Dermis microvascular lymphatic vessel endothelial cell (primary cell): ENCODE measurements around the gene IGF2BP2. TPM values are rescaled to one million over a fixed set of nuclear protein-coding genes. Genes with fewer than 3 reads are reported as not detected.
"Not testable (repeated sequence)": the region's sequence is repeated elsewhere in the genome, so short reads cannot be mapped to it uniquely, and the experiment has no call there.

Experiments
- DNase-seq, 2 donors: peaks; one replicate each; pipeline versions ENCODE4 v3.0.0 to v3.0.0-alpha.2; 2010; ENCODE audit warnings: low read depth in 2 of 2
- total RNA-seq: library from RNA; depleted of rRNA; stranded (reverse); fragments of >200 nt; gene quantifications from 2 replicates; pipeline ENCODE4 v1.2.1, GENCODE V29; 2014

Gene IGF2BP2
- 26.8 and 33.6 TPM in 2 replicates for total RNA-seq

DNA sequence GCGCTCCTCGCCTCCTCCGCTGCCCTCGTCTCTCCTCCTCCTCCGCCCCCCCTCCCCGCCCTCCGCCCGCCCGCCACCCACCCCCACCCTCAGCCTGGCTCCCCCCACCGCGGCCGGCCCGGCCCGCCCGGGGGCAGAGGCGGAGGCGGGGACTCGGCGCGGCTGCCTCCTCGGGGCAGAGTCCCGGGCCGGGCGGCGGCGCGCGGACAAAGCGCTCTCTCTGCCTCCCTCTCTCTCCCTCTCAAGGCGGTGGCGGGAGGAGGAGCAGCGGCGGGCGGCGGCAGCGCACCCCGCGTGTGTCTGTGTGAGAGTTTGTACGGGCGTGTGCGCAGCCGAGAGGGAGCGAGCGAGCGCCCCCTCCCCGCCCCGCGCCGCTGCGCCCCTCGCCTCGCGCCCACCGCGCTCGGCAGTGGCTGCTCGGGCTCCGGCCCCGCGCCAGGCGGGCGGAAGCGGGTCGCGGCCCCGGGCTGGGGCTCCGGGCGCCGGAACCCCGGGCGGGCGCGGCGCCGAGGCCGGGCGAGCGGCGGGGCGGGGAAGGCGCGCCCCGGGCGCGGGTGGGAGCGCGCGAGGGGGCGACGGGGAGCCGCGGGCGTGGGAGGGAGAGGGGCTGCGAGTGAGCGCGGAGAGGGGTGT lies at the start of gene IGF2BP2:
TSS of gene IGF2BP2 (minus strand) at position 37 of the 633 bp plus-strand sequence. CDS start 82 bp downstream, outside the sequence.
- peak in 1 of 2 donors; percentile 86 for DNase-seq

DNA sequence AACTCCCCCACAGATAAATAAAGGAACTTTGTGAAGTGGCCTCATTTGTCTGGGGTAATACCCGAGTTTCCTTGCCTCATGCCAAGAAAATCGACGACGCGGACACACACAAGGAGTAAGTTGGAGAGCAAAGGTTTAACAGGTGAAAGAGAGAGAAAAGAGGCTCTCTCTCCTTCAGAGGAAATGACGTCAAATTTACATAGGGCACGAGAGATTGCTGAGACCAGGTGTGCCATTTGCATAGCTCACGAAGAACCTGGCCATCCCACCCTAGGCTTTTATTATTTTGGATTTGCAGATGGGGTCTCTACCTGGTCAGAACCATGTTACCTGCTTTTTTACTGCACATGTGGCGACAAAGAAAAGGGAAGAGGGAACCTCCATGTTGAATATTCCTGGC lies 49.3 kb upstream of the IGF2BP2 start:
- DNase-seq: no peak

DNA sequence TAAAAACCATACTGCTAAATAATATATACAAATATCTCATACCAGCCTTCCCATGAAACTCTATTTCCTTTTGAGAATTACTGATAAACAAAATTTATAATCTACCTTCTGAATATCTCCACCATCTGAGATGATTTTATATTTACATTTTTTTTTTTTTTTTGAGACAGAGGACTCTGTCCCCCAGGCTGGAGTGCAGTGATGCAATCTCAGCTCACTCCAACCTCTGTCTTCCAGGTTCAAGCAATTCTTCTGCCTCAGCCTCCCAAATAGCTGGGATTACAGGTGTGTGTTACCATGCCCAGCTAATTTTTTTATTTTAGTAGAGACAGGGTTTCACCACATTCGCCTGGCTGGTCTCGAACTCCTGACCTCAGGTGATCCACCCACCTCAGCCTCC lies 42.8 kb upstream of the IGF2BP2 start:
- no peak for DNase-seq

DNA sequence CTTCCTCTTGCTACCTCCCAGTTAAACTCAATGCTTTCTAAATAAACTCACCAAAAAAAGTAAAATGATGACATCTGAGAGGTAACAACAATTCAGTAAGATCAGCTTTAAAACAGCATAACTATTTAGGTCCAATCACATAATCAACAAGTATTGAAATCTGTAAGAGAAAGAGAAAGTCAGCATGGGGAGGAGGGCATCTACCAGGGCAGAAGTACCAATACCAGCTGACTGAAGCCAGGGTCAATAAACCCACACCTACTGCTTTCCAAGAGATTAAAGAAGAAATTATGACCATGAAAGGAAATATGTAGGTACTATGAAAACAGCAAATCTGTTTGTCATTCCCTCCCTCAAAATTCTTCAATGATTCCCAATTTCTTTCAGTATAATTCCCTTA lies 42.2 kb upstream of the IGF2BP2 start:
- DNase-seq: no peak

DNA sequence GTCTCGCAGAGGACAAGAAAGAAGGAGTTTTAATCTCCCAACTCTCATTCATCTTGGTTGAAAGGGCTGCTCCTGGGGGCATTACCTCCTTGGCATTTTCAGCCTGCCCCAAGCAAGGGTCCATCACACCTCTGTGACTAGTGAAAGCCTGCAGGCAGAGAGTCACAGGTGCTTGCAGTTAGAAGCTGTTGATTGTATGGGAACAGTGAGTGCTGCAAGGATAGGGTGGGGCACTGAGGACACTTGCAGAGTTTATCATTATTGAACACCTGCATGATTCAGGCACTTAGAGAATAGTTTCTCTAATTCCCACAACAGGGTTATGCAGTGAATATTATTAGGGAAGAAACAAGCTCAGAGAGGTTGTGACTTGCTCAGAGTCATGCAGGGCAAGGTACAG lies 41.7 kb upstream of the IGF2BP2 start:
- no peak for DNase-seq

DNA sequence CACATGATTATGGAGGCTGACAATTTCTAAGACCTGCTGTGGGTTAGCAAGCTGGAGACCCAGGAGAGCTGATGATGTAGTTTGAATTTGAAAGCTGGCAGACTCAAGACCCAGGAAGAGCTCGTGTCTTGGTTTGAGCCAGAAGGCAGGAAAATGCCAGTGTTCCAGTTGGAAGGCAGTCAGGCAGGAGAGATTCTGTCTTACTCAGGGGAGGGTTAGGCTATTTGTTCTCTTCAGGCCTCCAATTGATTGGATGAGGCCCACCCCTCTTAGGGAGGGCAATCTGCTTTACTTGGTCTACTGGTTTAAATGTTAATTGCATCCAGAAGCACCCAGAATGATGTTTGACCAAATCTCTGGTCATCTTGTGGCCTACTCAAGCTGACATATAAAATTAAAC lies 40.4 kb upstream of the IGF2BP2 start:
- DNase-seq: no peak

DNA sequence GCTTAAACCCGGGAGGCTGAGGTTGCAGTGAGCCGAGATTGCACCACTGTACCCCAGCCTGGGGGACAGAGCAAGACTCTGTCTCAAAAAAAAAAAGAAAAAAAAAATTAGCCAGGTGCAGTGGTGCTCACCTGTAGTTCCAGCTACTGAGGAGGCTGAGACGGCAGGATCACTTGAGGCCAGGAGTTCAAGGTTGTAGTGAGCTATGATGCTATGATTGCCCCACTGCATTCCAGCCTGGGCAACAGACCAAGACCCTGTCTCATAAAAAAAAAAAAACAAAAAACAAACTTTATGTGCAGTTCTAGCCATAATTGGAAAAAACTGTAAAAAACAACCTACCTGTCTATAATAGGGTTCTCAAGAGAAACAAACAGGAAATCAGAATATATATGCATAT lies 39.9 kb upstream of the IGF2BP2 start:
- DNase-seq: no peak

DNA sequence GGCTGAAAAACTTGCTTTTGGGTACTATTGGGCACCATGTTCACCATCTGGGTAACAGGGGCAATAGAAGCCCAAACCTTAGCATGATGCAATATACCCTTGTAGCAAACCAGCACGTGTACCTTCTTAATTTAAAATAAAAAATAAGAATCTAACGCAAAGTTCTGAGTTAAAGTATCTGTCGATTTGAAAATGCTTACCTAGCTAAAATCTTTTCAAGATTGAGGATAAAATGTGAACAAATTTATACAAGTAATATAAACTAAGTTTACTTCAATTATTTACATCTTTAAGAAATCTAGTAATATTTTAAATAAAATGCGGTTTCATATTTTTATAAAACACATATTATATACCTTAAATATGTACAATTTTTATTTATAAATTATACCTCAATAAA lies 38.1 kb upstream of the IGF2BP2 start:
- DNase-seq: no peak

DNA sequence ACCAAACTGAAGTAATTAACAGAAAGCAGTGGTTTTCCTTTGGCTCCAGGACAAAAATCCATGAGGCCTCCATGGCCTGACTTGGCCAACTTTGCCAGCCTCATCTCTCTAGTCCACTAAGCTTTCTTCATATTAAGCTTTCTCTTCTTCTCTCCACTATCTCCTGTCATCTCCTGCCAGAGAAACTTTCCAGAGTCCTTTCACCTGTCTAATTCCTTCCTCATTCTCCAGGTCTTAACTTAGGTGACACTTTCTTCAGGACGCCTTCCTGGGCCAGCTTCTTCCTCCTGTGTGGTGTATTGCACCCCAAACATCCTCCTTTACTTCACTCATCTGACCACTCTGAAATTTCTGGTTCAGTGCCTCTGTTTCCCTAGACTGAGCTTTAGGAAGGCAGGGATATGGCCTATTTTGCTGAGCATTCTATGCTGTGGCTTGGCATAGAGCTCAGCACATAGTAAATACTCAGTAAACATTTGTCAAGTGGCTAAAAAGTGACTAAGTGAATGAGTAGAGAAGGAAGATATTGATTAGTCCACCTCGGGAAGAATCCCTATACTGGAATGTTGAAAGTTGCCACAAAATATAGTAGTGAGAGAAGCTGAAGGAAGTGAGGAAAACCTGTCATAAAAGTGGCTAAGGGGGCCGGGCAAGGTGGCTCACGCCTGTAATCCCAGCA lies 34.6 kb upstream of the IGF2BP2 start:
- DNase-seq: no peak

DNA sequence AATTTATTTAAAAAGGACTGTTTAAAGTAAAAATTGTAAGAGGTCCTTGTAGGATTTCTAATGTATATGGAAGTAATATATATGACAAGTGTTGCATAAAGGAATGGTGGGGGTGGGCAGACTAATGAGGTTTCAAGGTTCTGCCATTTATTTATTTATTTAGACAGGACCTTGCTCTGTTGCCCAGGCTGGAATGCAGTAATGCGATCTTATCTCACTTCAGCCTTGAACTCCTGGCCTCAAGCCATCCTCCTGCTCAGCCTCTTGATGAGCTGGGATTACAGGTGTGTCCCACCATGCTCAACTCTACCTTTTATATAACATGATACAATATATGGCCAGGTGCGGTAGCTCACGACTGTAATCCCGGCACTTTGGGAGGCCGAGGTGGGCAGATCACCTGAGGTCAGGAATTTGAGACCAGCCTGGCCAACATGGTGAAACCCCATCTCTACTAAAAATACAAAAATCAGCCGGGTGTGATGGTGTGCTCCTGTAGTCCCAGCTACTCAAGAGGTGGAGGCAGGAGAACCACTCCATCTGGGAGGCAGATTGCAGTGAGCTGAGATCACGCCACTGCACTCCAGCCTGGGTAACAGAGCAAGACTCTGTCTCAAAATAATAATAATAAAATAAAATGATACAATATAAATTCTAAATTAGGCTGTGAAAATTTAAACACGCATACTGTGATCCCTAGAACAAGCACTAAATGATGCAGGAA lies 33.8 kb upstream of the IGF2BP2 start:
- DNase-seq: no peak

DNA sequence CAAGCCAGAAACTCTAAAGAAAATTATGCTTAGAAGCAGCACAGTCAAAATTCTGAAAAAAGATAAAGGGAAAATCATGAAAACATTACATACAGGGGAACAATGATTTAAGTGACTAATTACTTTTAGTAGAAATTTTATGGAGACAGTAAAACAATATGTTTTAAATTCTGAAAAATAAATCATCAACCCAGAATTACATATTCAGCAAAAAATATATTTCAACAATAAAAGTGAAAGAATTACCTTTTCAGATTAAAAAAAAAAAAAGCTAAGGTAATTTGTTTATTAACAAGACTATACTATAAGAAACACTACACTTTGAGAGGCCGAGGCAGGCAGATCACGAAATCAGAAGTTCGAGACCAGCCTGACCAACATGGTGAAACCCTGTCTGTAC lies 32.4 kb upstream of the IGF2BP2 start:
- DNase-seq: no peak

DNA sequence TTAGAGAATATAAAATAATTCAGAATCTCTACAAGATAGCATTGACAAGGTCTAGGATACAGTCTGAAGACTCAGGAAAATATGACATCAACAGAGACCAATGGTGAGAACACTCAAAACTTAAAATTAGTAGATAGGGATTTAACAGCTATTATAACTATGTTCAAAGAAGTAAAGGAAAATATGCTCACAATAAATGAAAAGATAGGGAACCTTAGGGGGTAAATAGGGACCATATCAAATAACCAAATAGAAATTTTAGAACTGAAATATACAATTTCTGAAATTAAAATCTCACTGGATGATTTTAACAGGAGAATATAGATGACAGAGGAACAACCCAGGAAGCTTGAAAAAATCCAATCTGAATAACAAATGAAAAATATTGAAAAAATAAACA lies 31.8 kb upstream of the IGF2BP2 start:
- no peak for DNase-seq

DNA sequence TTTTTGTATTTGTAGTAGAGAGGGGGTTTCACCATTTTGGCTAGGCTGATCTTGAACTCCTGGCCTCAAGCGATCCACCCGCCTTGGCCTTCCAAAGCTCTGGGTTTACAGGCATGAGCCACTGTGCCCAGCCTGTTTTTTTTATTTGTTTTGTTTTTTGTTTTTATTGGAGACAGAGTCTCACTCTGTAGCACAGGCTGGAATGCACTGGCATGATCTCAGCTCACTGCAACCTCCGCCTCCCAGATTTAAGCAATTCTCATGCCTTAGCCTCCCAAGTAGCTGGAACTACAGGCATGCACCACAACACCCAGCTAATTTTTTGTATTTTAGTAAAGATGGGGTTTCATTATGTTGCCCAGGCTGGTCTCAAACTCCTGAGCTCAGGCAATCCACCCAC lies 28.9 kb upstream of the IGF2BP2 start:
- not testable (repeated sequence) for DNase-seq

DNA sequence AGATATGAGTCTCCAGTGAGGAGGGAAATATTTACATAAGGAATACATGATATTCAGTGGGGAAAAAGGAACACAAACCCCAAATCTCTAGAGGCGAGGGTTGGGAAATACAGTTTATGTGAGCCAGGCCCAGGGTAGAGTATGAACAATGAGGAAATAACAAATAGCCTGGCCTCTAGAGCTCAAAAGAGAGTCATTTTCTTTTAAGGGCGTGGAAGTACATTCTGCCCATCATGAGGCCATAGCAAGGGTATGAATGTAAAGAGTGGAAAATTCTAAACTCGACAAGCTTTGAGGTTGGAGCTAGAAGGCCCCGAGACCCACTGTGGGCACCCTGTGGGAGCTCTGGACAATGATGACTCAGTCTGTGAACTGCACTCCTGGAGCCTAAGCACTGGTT lies 27.8 kb upstream of the IGF2BP2 start:
- no peak for DNase-seq

DNA sequence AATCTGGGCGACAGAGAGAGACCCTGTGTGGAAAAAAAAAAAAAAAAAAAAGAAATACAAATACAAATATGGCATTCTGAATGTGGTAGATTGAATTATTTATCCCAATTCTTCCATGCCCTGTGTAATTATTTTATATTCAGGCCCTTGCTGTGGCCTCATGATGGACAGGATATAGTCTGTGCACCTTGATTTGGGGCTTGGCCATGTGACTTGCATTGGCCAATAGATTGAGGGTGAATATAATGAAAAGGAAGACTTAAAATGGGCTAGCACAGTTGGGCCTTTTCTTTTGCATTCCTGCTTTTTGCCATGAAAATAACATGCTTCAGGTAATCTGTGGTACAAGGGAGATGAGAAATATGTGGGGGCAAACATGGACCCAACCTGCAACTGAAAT lies 27.1 kb upstream of the IGF2BP2 start:
- no peak for DNase-seq

DNA sequence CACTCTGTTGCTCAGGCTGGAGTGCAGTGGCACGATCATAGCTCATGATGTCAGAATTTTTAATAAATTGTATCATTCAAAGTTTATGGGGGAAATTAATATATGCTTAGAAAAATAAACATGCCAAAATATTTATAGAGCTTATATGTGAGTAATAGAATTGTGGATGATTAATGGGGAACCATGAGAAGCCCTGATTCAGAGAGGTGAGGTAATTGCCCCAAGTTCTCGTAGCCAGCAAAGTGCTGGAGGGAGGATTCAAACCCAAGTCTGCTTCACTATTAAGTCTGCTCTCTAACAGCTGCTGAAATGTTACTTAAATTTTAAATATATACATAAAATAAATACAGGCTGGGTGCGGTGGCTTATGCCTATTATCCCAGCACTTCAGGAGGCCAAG lies 26.2 kb upstream of the IGF2BP2 start:
- DNase-seq: no peak

DNA sequence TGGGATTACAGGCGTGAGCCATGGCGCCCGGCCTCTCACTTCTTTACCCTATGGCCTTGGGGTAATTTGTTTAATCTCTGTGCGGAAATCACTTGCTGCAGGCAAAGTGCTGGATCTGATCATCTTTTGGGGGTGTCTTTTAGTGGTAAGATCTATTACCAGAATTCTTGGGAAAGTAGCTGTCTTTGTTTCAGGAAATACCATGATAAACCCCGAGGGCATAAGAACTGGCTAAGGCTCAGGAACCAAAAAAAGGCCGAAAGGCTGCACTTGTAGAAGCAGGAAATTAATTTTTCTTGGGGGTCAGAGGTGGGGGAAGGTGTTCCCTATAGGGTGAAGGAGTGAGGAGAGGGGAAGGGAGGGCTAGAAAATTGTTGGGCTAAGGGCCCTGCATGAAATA lies 22.7 kb upstream of the IGF2BP2 start:
- no peak for DNase-seq

DNA sequence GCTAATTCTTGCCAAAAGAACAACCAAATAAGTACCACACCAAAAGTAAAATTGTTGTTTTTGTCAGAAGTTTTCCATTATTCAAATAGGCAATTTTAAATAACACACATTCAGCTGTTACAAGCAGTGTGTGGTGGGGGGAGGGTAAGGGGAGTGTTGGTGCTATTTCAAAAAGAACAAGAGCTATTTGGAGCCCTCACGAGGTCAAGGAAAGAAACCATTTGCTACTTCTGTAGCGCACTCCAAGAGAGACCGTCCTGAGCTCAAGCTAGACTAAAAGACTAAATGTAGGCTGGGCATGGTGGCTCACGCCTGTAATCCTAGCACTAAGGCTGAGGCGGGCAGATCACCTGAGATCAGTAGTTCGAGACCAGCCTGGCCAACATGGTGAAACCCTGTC lies 21.2 kb upstream of the IGF2BP2 start:
- DNase-seq: peak in 1 of 2 donors; percentile 5

DNA sequence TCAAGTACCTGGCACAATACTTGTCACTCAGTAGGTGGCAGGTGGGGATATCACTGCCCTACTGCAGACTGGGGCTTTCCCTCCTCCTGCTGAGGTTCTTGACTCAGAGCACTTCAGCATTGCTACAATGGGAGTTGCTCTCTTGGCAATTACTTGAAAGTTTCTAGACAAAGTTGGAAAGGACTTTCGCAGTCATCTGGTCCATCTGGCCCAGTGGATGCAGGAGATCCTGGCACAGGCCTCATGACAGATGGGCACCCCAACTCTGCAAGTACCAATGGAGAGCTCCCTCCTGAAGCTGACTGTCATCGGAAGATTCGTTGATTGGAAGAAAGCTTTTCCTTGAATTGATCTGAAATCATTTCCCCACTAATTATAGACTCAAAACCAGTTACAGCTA lies 19.2 kb upstream of the IGF2BP2 start:
- no peak for DNase-seq

DNA sequence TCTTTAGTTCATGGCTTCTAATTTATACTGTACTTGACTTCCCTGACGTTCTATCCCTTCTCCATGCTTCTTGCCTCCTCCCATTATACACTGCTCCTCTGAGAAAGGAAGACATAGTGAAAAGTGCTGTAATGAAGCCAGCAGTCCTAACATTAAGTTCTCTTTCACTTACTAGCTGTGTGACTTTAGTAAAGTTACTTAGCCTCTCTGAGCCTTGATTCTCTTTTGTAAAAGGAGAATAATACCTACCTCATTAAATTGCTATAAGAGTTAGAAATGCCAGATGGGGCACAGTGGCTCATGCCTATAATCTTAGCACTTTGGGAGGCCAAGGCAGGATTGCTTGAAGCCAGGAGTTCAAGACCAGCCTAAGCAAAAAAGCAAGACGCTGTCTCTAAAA lies 18.8 kb upstream of the IGF2BP2 start:
- no peak for DNase-seq

DNA sequence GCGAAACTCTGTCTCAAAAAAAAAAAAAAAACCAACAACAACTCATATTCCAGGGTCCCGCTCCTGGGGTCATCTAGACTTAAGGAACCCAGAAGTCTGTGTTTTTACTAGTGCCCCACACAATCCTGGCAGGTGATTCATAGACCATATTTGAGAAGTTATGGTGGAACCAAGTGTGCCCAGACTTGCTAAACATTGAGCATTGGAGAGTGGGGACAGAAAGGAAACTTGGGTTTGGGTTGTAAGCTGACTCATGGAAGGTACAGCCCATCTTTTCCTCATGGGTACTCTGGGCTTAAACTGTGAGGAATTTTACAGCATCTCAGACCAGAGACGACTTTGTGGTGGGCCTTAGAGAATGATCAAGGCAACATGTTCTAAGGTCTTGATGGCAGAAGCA lies 18.3 kb upstream of the IGF2BP2 start:
- no peak for DNase-seq

DNA sequence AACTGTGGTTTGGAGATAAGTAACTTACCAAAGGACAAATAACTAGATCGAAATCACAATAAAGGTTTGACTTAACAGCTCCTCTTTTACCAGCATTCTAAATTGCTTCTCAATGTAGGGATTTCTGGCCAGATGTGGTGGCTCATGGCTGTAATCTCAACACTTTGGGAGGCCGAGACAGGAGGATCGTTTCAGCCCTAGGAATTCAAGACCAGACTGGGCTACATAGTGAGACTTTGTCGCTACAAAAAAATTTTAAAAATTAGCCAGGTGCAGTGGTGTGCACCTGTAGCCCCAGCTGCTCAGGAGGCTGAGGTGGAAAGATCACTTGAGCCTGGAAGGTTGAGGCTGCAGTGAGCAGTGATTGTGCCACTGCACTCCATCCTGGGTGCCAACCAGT lies 17.4 kb upstream of the IGF2BP2 start:
- no peak for DNase-seq

DNA sequence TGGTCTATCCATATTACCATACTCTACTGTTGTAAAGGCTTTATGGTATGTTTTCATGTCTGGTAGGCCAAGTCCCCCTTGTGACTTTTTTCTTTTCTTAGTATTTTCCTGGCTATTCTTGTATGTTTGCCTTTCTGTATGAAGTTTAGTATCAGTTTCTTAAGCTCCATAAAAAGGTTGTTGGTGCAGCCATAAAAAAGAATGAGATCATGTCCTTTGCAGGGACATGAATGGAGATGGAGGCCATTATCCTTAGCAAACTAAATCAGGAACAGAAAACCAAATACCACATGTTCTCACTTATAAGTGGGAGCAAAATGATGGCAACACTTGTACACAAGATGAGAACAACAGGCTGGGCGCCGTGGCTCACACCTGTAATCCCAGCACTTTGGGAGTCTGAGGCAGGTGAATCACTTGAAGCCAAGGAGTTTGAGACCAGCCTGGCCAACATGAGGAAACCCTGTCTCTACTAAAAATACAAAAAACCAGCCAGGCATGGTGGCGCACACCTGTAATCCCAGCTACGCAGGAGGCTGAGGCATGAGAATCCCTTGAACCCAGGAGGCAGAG lies 13.7 kb upstream of the IGF2BP2 start:
- DNase-seq: not testable (repeated sequence)
